GM23248 (cell line): ENCODE measurements around the gene HOTAIR. TPM values are rescaled to one million over a fixed set of nuclear protein-coding genes. Genes with fewer than 3 reads are reported as not detected.
A peak's percentile ranks its signal among the peaks of the same experiment; 100 is the strongest.

Source experiments
- DNase-seq: peaks from one replicate; pipeline ENCODE4 v3.0.0-alpha.2; 2015
- H2AFZ ChIP-seq: fragments of 200-600 bp; sonication (generic); 2 replicates; pipeline ENCODE4 v1.6.1; 2016; ENCODE audit warnings: antibody characterized with exemption
- H3F3A ChIP-seq: fragments of 200-600 bp; sonication (generic); 2 replicates; pipeline ENCODE4 v1.6.1; 2016; ENCODE audit warnings: mild to moderate bottlenecking, antibody characterized with exemption, mixed run types; ENCODE audit not compliant: insufficient read depth
- H3K27ac ChIP-seq: fragments of 200-600 bp; sonication (generic); 2 replicates; pipeline ENCODE4 v1.5.1; 2016; ENCODE audit warnings: mild to moderate bottlenecking
- H3K27me3 ChIP-seq: fragments of 200-600 bp; sonication (generic); replicated peaks from 2 replicates; pipeline ENCODE4 v1.6.1; 2016; ENCODE audit warnings: mild to moderate bottlenecking; ENCODE audit not compliant: insufficient read depth
- H3K36me3 ChIP-seq: fragments of 200-600 bp; sonication (generic); 2 replicates; pipeline ENCODE4 v1.6.1; 2016; ENCODE audit warnings: low read depth, mild to moderate bottlenecking
- H3K4me1 ChIP-seq: fragments of 200-600 bp; sonication (generic); 2 replicates; pipeline ENCODE4 v1.6.1; 2016; ENCODE audit warnings: mild to moderate bottlenecking; ENCODE audit not compliant: insufficient read depth
- H3K4me2 ChIP-seq: fragments of 200-600 bp; sonication (generic); one replicate; pipeline ENCODE4 v1.6.1; 2016; ENCODE audit warnings: mild to moderate bottlenecking; ENCODE audit not compliant: unreplicated experiment
- H3K4me3 ChIP-seq: fragments of 200-600 bp; sonication (generic); 2 replicates; pipeline ENCODE4 v1.5.1; 2016; ENCODE audit warnings: mild to moderate bottlenecking
- H3K79me2 ChIP-seq: fragments of 200-600 bp; sonication (generic); 2 replicates; pipeline ENCODE4 v1.6.1; 2016; ENCODE audit warnings: mild to moderate bottlenecking; ENCODE audit not compliant: insufficient read depth
- H3K9ac ChIP-seq: fragments of 200-600 bp; sonication (generic); 2 replicates; pipeline ENCODE4 v1.6.1; 2016; ENCODE audit warnings: mild to moderate bottlenecking
- H3K9me2 ChIP-seq: fragments of 200-600 bp; sonication (generic); 2 replicates; pipeline ENCODE4 v1.6.1; 2016; ENCODE audit warnings: mixed run types, mild to moderate bottlenecking, moderate library complexity; ENCODE audit not compliant: insufficient read depth
- H3K9me3 ChIP-seq: fragments of 200-600 bp; sonication (generic); one replicate; pipeline ENCODE4 v1.6.1; 2017; ENCODE audit warnings: low read depth
- H4K20me1 ChIP-seq: fragments of 200-600 bp; sonication (generic); 2 replicates; pipeline ENCODE4 v1.6.0; 2016; ENCODE audit not compliant: insufficient read depth
- EZH2 ChIP-seq: fragments of 200-600 bp; sonication (generic); IDR thresholded peaks from 2 replicates; pipeline ENCODE4 v1.6.1; 2018; ENCODE audit warnings: antibody characterized with exemption, mild to moderate bottlenecking; ENCODE audit not compliant: insufficient read depth, poor library complexity, severe bottlenecking
- EZH2phosphoT487 ChIP-seq: fragments of 200-600 bp; sonication (generic); IDR thresholded peaks from 2 replicates; pipeline ENCODE4 v1.6.1; 2018; ENCODE audit warnings: antibody characterized with exemption, moderate library complexity, mild to moderate bottlenecking, low read depth; ENCODE audit not compliant: insufficient read depth
- WGBS, 2 experiments: methylation state at CpG; one replicate each; pipeline ENCODE4 v1.1.6; 2015 to 2017; ENCODE audit warnings: low lambda C conversion rate in 2 of 2, low coverage in 1 of 2; ENCODE audit errors: missing lambda C conversion rate in 2 of 2; 5-methylcytosine and 5-hydroxymethylcytosine counted together
- in situ Hi-C: fragments of 300-500 bp; cut with MboI; formaldehyde crosslinking; loops from 2 replicates; pipeline ENCODE4 v1.15.0; 2020
- polyA plus RNA-seq: library from polyadenylated mRNA; unstranded; fragments of >200 nt; fragmentation: Nextera tagmentation; extraction: Ambion mirVana; gene quantifications from 2 replicates; pipeline ENCODE4 v1.2.1, GENCODE V29; 2016
- total RNA-seq: library from RNA; depleted of rRNA; stranded (reverse); fragments of >200 nt; shearing (Covaris generic); gene quantifications from 2 replicates; pipeline ENCODE4 v1.2.3, GENCODE V29; 2014

HOTAIR gene
- total and polyA plus RNA-seq, 2 experiments from 2014 or later, result not detected

- Histone ChIP-seq H2AFZ (peak overlapping the region; percentile 89), H3K79me2 (peaks cover 38% of the 10 kb centered on the region), H3K27ac (no peak overlapping the region), H4K20me1 (no peaks in the 10 kb centered on the region), H3K27me3 (no peaks in the 10 kb centered on the region), H3K4me1 (peaks cover 7% of the 10 kb centered on the region), H3K9ac (peak overlapping the region; percentile 77), H3K36me3 (no peaks in the 10 kb centered on the region), H3K9me3 (no peaks in the 10 kb centered on the region), H3K9me2 (no peaks in the 10 kb centered on the region), H3F3A (peaks cover 13% of the 10 kb centered on the region; the same call in 1 of the 2 replicates), H3K4me2 (peak overlapping the region; percentile 85), H3K4me3 (peak overlapping the region; percentile 48)
- WGBS, 2 experiments, result 15 to 19% methylated on average over 39 of the region's 39 CpGs
- in situ Hi-C loops, result no loop called here
- peak; percentile 92 for DNase-seq
- TF ChIP-seq EZH2 (no peak), EZH2phosphoT487 (no peak)
These were observed 31.3 kb upstream of the HOTAIR start for GRCh38 chr12:54005853-54006558.

- Histone ChIP-seq H2AFZ (no peak overlapping the region), H3K9me2 (no peaks in the 10 kb centered on the region), H3K9ac (no peak overlapping the region), H3K79me2 (peaks cover 37% of the 10 kb centered on the region), H4K20me1 (no peaks in the 10 kb centered on the region), H3K9me3 (no peaks in the 10 kb centered on the region), H3K4me2 (no peak overlapping the region), H3K27ac (no peak overlapping the region), H3K27me3 (no peaks in the 10 kb centered on the region), H3K36me3 (no peaks in the 10 kb centered on the region), H3K4me3 (no peak overlapping the region), H3F3A (peaks cover 13% of the 10 kb centered on the region; the same call in 1 of the 2 replicates), H3K4me1 (peaks cover 10% of the 10 kb centered on the region)
- 25 to 29% methylated on average over 26 of the region's 26 CpGs for WGBS, 2 experiments
- in situ Hi-C loops, result no loop called here
- DNase-seq, result no peak
- TF ChIP-seq EZH2 (no peak), EZH2phosphoT487 (no peak)
These were observed 30.7 kb upstream of the HOTAIR start for GRCh38 chr12:54005531-54005852.

- H3K4me3 ChIP-seq, result no peak overlapping the region
- H3F3A ChIP-seq, result peaks cover 13% of the 10 kb centered on the region; the same call in 1 of the 2 replicates
- H4K20me1 ChIP-seq, result no peaks in the 10 kb centered on the region
- in situ Hi-C loops, result no loop called here
- no peaks in the 10 kb centered on the region for H3K27me3 ChIP-seq
- H3K4me1 ChIP-seq, result peaks cover 10% of the 10 kb centered on the region
- no peak overlapping the region for H3K4me2 ChIP-seq
- H3K79me2 ChIP-seq, result peaks cover 32% of the 10 kb centered on the region
- DNase-seq, result no peak
- WGBS, 2 experiments, result 80 to 81% methylated on average over 15 to 31 of the region's 31 CpGs
- no peak overlapping the region for H3K27ac ChIP-seq
- no peak overlapping the region for H2AFZ ChIP-seq
- H3K9me2 ChIP-seq, result no peaks in the 10 kb centered on the region
- no peaks in the 10 kb centered on the region for H3K36me3 ChIP-seq
- no peak for TF ChIP-seq EZH2
- no peak for TF ChIP-seq EZH2phosphoT487
- no peaks in the 10 kb centered on the region for H3K9me3 ChIP-seq
- no peak overlapping the region for H3K9ac ChIP-seq
These were observed 30.2 kb upstream of the HOTAIR start for GRCh38 chr12:54004841-54005530.

GRCh38 chr12:54004063-54004840 is 29.5 kb upstream of the HOTAIR start:
- Histone ChIP-seq H3K4me3 (no peak overlapping the region), H3K27ac (no peak overlapping the region), H3K4me1 (peaks cover 10% of the 10 kb centered on the region), H3K36me3 (no peaks in the 10 kb centered on the region), H3K4me2 (no peak overlapping the region), H2AFZ (no peak overlapping the region), H3K9me3 (no peaks in the 10 kb centered on the region), H3K27me3 (no peaks in the 10 kb centered on the region), H3K9ac (no peak overlapping the region), H3F3A (peaks cover 13% of the 10 kb centered on the region; the same call in 1 of the 2 replicates), H3K79me2 (peaks cover 25% of the 10 kb centered on the region), H3K9me2 (no peaks in the 10 kb centered on the region), H4K20me1 (no peaks in the 10 kb centered on the region)
- in situ Hi-C loops, result no loop called here
- DNase-seq, result no peak
- WGBS, 2 experiments, result 69 to 75% methylated on average over 20 of the region's 20 CpGs
- TF ChIP-seq EZH2 (no peak), EZH2phosphoT487 (no peak)
